HUDEP-2 (cell line): ENCODE data around the gene SLC10A6.

Experiments used
- DNase-seq, 76 experiments: peaks; one replicate each; lab custom pipeline; 2025; ENCODE audit not compliant: unreplicated experiment in 76 of 76; lab: John Stamatoyannopoulos, UW

Gene SLC10A6

GRCh38 chr4:86848136-86848535, 1.0 kb downstream of the SLC10A6 start:
- no peak for DNase-seq

- no peak for DNase-seq
Observed at GRCh38 chr4:86847571-86847970, 1.6 kb downstream of the SLC10A6 start.

GRCh38 chr4:86846921-86847320, 2.3 kb downstream of the SLC10A6 start:
- no peak for DNase-seq

DNA sequence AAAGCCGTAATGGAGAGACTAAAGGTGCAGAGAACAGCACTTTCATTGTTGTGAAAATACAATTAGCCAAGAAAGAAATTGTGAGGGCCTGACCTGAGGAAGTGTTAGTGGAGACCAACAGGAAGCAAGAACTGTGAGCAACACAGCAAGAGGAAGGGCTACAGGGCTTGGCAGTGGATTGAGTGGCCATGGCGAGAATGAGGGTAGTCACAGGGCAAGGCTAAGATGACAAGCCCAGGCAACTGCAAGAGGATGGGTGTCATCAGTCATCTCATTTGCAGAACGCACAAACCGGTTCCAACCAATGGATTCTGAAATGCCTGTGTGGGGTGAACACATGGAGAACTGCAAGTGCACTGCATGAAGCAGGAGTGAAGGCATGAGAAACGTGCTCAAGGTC, 3.6 kb downstream of the SLC10A6 start:
- no peak for DNase-seq

DNA sequence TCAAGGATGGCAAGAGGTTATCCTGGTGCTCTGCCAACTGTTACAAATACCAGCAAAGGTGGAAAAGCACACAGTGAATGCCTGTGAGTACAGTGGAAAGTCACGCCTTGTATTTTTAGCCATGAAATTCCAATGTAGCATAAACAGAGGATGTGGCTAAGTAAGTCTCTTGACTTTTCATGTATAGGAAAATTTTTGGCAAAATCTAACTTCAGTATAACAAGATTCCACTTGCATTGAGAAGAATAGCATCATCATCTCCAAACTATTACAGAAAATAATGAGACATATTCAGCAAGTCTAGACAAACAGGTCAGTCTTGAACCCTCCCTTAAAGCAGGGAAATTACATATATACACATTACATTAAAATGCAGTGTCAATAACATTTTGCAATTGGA, 7.9 kb downstream of the SLC10A6 start:
- no peak for DNase-seq

GRCh38 chr4:86840858-86841257, 8.3 kb downstream of the SLC10A6 start:
- no peak for DNase-seq

GRCh38 chr4:86837691-86838503, 11.3 kb downstream of the SLC10A6 start:
- DNase-seq: no peak

DNA sequence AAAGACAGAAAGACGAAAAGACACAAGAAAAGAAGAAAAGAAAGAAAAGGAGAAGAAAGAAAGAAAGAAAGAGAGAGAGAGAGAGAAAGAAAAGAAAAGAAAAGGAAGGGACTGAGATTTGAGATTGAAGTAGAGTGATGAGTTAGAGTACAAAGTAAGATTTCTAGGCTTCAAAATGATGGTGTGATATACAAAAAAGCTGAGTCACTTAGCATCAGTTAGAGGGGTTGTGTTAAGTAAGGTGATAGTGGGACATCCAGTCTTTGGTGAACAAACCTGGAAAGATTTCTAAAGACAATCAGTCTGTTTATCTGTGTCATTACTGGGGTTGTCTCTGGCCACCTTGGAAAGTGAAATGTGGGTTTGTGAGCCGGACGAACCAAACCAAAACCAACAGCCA, 13.5 kb downstream of the SLC10A6 start:
- DNase-seq: no peak

DNA sequence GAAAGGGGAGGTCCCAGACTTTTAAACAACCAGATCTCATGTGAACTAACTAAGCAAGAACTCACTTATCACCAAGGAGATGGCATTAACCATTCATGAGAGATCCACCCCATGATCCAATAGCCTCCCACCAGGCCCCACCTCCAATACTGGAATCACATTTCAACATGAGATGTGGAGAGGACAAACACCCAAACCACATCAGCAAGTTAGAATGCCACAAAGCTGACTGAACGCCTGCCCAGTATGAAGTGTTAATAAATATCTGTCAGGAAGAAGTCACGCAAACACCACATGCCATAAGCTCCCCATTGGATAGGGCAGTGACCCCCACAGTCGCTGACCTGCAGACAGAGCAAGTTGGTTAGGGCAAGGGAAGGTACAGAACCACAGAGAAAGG, 14.3 kb downstream of the SLC10A6 start:
- DNase-seq: no peak

DNA sequence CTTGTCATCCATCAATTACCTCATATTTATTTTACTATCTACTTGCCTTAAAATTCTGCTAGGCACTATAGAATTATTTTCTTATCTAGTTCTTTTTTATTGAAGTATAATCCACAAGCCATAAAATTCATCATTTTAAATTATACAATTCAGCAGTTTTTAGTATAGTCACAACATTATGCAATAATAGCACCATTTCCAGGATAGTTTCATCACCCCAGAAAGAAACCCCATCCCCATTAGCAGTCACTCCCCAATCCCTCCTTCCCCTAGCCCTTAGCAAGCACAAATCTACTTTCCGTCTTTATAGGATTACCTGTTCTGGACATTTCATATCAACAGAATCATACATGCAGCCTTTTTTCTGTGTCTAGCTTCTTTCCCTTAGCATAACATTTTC, 15.6 kb downstream of the SLC10A6 start:
- no peak for DNase-seq

GRCh38 chr4:86831262-86832130, 17.7 kb downstream of the SLC10A6 start:
- DNase-seq: no peak

- DNase-seq: no peak
Observed at GRCh38 chr4:86825511-86825910, 23.7 kb downstream of the SLC10A6 start.

- no peak for DNase-seq
Observed at GRCh38 chr4:86822136-86822535, 27.0 kb downstream of the SLC10A6 start.

GRCh38 chr4:86821151-86821550, 28.0 kb downstream of the SLC10A6 start:
- DNase-seq: no peak

DNA sequence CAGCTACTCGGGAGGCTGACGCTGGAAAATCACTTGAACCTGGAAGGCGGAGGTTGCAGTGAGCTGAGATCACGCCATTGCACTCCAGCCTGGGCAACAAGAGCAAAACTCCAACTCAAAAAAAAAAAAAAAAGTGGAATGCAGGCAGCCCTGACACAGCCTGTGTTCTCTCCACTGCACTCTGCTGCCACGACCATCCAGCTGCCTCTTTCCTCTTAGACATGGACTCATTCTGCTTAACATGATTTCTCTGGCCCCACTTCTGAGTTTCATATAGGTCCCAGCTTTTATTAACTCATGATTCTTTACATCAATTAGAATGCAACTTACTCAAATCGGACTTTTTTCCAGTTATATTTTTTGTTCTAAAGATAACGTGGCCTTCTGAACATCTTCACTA, 29.6 kb downstream of the SLC10A6 start:
- no peak for DNase-seq

DNA sequence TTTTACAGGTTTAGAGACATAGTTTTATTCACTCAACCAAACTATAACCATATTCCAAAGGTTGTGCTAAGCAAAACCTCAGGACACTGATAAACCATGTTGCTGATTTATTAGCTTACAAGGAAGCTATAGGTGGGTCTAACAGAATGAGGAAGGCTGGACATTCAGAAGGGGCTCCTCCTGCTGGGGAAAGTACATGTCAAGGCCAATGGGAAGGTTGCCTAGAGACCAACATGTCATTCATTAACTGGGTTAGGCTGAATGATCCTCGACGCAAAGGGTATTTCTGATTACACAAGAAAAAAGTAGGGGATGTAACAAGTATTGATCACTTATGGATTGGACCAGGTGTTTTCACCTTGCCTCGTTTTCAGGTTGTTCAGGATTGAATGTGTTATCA, 30.3 kb downstream of the SLC10A6 start:
- no peak for DNase-seq

DNA sequence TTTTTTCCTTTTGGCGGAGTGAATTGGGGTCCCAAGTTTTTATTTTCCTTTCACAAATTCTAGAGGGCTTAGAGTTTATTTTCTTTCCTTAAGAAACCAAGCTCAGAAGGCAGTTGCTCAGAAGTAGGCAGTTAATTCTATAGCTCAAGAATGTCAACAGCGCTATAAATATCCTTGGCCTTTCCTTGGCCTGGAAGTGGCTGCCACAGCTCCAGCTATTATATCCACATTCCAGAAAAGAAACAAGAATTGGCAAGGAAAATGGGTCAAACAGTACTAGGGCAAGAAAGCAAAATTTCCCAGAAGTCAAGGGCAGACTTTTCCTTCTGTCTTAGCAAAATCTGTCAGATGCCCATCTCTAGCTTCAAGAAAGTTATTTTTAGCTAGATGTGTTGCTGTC, 31.0 kb downstream of the SLC10A6 start:
- DNase-seq: no peak

- no peak for DNase-seq
Observed at GRCh38 chr4:86816501-86817273, 32.5 kb downstream of the SLC10A6 start.

DNA sequence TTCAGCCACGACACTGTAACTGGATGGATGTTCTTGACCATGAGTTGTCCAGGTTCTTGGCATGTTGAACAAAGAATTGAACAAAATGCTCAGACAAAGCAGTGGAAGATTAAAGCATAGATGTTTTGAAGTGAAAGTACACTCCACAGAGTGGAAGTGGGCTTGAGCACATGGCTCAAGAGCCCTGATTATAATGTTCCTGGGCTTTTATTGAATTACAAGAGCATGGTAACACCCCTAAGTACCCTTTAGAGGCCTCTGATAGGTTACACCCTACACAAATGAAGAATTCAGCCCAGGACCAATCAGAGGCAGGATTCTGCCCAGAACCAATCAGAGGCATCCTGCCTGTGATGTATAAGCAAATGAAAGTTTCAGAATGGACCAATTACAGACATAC, 33.5 kb downstream of the SLC10A6 start:
- no peak for DNase-seq

DNA sequence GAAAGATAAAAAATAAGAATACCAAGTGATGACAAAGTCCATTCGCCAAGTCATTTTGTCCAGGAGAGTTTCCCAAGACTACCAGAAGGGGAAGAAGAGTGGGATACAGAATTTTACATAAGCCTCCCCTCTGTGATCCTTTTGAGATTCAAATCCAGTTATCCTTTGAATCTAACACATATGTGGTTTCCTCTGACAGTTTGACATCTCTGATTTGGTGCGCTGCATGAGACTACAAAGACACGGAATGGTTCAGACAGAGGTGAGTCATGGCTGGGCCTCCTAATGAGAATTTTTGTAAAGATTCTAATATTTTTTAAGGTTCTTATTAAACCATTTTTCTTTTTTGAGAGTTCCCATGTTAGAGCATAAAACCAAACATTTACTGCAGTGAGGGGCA, 38.3 kb downstream of the SLC10A6 start:
- no peak for DNase-seq

- DNase-seq: no peak
Observed at GRCh38 chr4:86809809-86810208, 39.4 kb downstream of the SLC10A6 start.
